Heart left ventricle (tissue), 16 donors: Measurements from ENCODE around the gene MIGA1. TPM values are rescaled to one million over a fixed set of nuclear protein-coding genes. Genes with fewer than 3 reads are reported as not detected.

ENCODE experiments used
- ATAC-seq, 4 donors: fragments of 200-7000 bp; cut with Tn5 transposase; one replicate each; pipeline ENCODE4 v1.9.1; 2020 to 2022; ENCODE audit warnings: moderate library complexity in 4 of 4, mild to moderate bottlenecking in 3 of 4, moderate number of reproducible peaks in 1 of 4
- DNase-seq, 5 donors: peaks; one replicate each; pipeline ENCODE4 v3.0.0-alpha.2; 2020
- H3K27ac ChIP-seq, 12 donors: fragments of 200-600 bp; sonication (generic) in 4 of 12; one replicate each; pipeline versions ENCODE4 v1.5.0 to v1.8.0; 2016 to 2022; ENCODE audit warnings: mild to moderate bottlenecking in 2 of 12
- H3K27me3 ChIP-seq, 9 donors: fragments of 200-600 bp; sonication (generic) in 2 of 9; one replicate each; pipeline versions ENCODE4 v1.5.1 to v1.8.0; 2016 to 2022; ENCODE audit warnings: mild to moderate bottlenecking in 3 of 9
- H3K36me3 ChIP-seq, 9 donors: fragments of 200-600 bp; sonication (generic) in 2 of 9; one replicate each; pipeline versions ENCODE4 v1.5.0 to v1.8.0; 2018 to 2022; ENCODE audit warnings: mild to moderate bottlenecking in 2 of 9
- H3K4me1 ChIP-seq, 12 donors: fragments of 200-600 bp; sonication (generic) in 4 of 12; one replicate each; pipeline versions ENCODE4 v1.5.0 to v1.8.0; 2016 to 2022; ENCODE audit warnings: mild to moderate bottlenecking in 3 of 12
- H3K4me3 ChIP-seq, 12 donors: fragments of 200-600 bp; sonication (generic) in 4 of 12; one replicate each; pipeline versions ENCODE4 v1.5.0 to v1.8.0; 2017 to 2022; ENCODE audit warnings: mild to moderate bottlenecking in 9 of 12, moderate library complexity in 4 of 12
- H3K9me3 ChIP-seq, 12 donors: fragments of 200-600 bp; sonication (generic) in 4 of 12; one replicate each; pipeline versions ENCODE4 v1.5.0 to v1.8.0; 2016 to 2022; ENCODE audit warnings: mild to moderate bottlenecking in 1 of 12
- POLR2A ChIP-seq, 2 donors: fragments of 450-650 bp; IDR thresholded peaks; one replicate each; pipeline ENCODE4 v1.6.1; 2017; ENCODE audit warnings: antibody characterized with exemption in 2 of 2, mild to moderate bottlenecking in 2 of 2, moderate library complexity in 2 of 2
- WGBS, 4 donors: extraction: QIAGEN DNeasy Blood & Tissue Kit in 2 of 4; methylation state at CpG; one replicate each; pipeline versions ENCODE4 v1.1.5 to v1.1.7; 2013 to 2018; 5-methylcytosine and 5-hydroxymethylcytosine counted together
- intact Hi-C, 10 donors: fragments of 100-400 bp; cut with DNase I; formaldehyde crosslinking; loops; one replicate each; pipeline versions ENCODE4 v1.11.1 to v1.14.2; 2022
- polyA plus RNA-seq, 2 donors: library from polyadenylated mRNA; stranded (reverse); fragments of 200-250 nt; gene quantifications; one replicate each; pipeline ENCODE4 v1.2.3, GENCODE V29; 2013
- total RNA-seq, 9 donors: library from RNA; depleted of rRNA in 2 of 9; stranded (reverse); fragments of >200 nt in 2 of 9; fragmentation: NEBNext Ultra II Directional in 3 of 9; extraction: Animal tissue kit (Norgen Biotek cat#: 25700) in 3 of 9; gene quantifications; one replicate each; pipeline versions ENCODE4 v1.1.0 to v1.2.4, GENCODE V29; 2016 to 2023
- TF ChIP-seq, protein P1 (sequence below), 12 donors: fragments of 200-600 bp; sonication (generic) in 4 of 12; IDR thresholded peaks; one replicate each; pipeline versions ENCODE4 v1.5.0 to v1.8.0; 2018 to 2022; ENCODE audit warnings: antibody characterized with exemption in 12 of 12, mild to moderate bottlenecking in 5 of 12
- donor health status: ischemic (EF 13 %, LVEDD 7.1; RV severe dilation, severe dysfunction).
- donor health status: healthy with polysubstance abuse.
- donor health status: DM: no; HTN: yes; CAD: no.
- donor health status: DM: no; HTN: no; CAD: no.
- donor health status: ischemic (EF 25% LVEDD 6.9; RV normal size, moderate dysfunction).
- donor health status: ischemic (EF 25% LVEDD 5.7; RV mildly dilated, moderate dysfunction).
- donor health status: healthy.
- donor health status: DM: yes; HTN: yes; CAD: no.
- donor health status: ischemic (EF 35%, LVEDD 5.7; RV mildly dilated, moderate dysfunction).
- donor health status: nonischemic (EF 11% LVEDD 7.7; RV severe dilation, severe dysfunction).
- donor health status: DM: yes; HTN: yes; CAD: no.
- donor health status: PGD.
- donor health status: ischemic (EF 29% LVEDD 5.4; RV normal size, mild dysfunction).
- donor health status: nonischemic (EF 23%, LVEDD 6.1; RV moderate dilation, normal function).

MIGA1 gene
- total and polyA plus RNA-seq, 11 donors: 2.6 to 14.1 (median 9.7) TPM

DNA sequence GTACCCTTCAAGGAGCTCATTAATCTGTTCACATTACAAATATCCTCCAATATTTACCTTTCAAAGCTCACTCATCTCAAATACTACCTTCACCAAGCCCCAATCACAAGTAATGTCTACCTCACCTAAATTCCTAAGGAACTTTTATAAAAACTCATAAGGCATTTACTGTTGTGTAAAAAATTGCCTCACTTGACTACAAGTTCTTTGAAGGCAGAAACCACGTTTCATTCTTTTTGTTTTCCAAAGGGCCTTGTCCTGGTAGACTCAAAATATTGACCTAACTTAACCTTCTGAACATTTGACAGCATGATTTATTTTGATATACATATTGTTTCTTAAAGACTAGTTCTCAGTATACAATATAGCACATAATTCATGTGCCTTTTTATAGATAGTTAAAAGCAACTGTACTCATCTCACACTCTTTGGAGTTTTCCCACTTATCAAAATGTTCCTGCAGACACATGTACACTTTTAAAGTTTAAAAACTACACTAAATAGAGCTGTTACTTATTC, 22.3 kb upstream of the MIGA1 start:
- no peaks in the 10 kb centered on the region for H3K36me3 ChIP-seq
- H3K9me3 ChIP-seq: no peaks in the 10 kb centered on the region
- intact Hi-C loops: no loop called here
- no peak for DNase-seq
- peak overlapping the region in 6 of 12 donors; percentile 4 to 25 (median 6) for H3K27ac ChIP-seq
- TF ChIP-seq, protein P1, sequence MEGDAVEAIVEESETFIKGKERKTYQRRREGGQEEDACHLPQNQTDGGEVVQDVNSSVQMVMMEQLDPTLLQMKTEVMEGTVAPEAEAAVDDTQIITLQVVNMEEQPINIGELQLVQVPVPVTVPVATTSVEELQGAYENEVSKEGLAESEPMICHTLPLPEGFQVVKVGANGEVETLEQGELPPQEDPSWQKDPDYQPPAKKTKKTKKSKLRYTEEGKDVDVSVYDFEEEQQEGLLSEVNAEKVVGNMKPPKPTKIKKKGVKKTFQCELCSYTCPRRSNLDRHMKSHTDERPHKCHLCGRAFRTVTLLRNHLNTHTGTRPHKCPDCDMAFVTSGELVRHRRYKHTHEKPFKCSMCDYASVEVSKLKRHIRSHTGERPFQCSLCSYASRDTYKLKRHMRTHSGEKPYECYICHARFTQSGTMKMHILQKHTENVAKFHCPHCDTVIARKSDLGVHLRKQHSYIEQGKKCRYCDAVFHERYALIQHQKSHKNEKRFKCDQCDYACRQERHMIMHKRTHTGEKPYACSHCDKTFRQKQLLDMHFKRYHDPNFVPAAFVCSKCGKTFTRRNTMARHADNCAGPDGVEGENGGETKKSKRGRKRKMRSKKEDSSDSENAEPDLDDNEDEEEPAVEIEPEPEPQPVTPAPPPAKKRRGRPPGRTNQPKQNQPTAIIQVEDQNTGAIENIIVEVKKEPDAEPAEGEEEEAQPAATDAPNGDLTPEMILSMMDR (IDR thresholded peaks at IDR 0.05): no peak
- TF ChIP-seq POLR2A (IDR thresholded peaks at IDR 0.05): no peak
- no peaks in the 10 kb centered on the region for H3K27me3 ChIP-seq
- no peak for ATAC-seq
- peak overlapping the region in 2 of 12 donors; percentile 93 to 95 for H3K4me3 ChIP-seq
- peaks cover 3 to 47% (median 28%) of the 10 kb centered on the region in 12 donors for H3K4me1 ChIP-seq
- 44 to 60% (median 55%) methylated on average over 1 of the region's 1 CpG for WGBS, 4 donors

DNA sequence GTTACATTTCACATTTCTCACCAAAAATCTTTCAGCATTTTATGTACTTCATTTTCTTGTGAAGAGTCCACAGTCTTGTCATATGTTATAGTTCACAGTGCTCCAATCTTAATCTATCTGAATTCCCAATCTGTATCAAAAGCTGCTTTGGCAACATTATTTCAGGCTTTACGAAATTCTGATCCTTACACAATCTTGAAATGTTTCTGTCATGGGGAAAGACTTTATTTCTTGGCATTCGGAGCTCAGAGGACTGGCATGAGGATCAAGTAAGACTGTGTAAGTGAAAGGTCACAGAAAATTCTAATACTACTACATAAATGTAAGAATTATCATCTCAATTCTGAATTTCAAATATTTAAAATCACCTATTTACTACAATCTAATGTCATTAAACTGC, 21.8 kb upstream of the MIGA1 start:
- H3K4me3 ChIP-seq: peak overlapping the region in 7 of 12 donors; percentile 80 to 100 (median 95)
- DNase-seq (no peak), ATAC-seq (no peak)
- H3K27me3 ChIP-seq: no peaks in the 10 kb centered on the region
- H3K4me1 ChIP-seq: peaks cover 3 to 47% (median 28%) of the 10 kb centered on the region in 12 donors
- no peak for TF ChIP-seq POLR2A (IDR thresholded peaks at IDR 0.05)
- TF ChIP-seq, protein P1 (IDR thresholded peaks at IDR 0.05): no peak
- H3K27ac ChIP-seq: peak overlapping the region in 7 of 12 donors; percentile 4 to 25 (median 7)
- no peaks in the 10 kb centered on the region for H3K36me3 ChIP-seq
- H3K9me3 ChIP-seq: no peaks in the 10 kb centered on the region
- intact Hi-C loops: no loop called here
- WGBS, 4 donors: 39 to 70% (median 47%) methylated on average over 2 of the region's 2 CpGs

- TF ChIP-seq, protein P1 (IDR thresholded peaks at IDR 0.05): peak in 2 of 12 donors; percentile 21 to 25
- peak; percentile 30 to 81 for TF ChIP-seq POLR2A (IDR thresholded peaks at IDR 0.05)
- no peaks in the 10 kb centered on the region for H3K27me3 ChIP-seq
- H3K4me1 ChIP-seq: peaks cover 3 to 46% (median 26%) of the 10 kb centered on the region in 12 donors
- 1% methylated on average over 47 to 79 of the region's 79 CpGs for WGBS, 4 donors
- H3K9me3 ChIP-seq: no peaks in the 10 kb centered on the region
- no peaks in the 10 kb centered on the region for H3K36me3 ChIP-seq
- DNase-seq (peak; percentile 90 to 95 (median 91)), ATAC-seq (peak; percentile 91 to 99 (median 98))
- H3K4me3 ChIP-seq: peak within 1 kb of the TSS; percentile 80 to 100 (median 94)
- intact Hi-C loops: loop anchor here in 2 of 10 donors (1.0 to 2.0 kb wide), 2 partner anchors 19 to 20 kb away; partner anchors contain the start of gene MIGA1 (in 2 of the 2)
- peak within 1 kb of the TSS; percentile 70 to 95 (median 92) for H3K27ac ChIP-seq
Measured at GRCh38 chr1:77759071-77760028, 20.1 kb upstream of the MIGA1 start, which contains the start of gene USP33. USP33 (minus strand) TSS chr1:77759852; CDS start chr1:77741697, 18,155 bp downstream.

DNA sequence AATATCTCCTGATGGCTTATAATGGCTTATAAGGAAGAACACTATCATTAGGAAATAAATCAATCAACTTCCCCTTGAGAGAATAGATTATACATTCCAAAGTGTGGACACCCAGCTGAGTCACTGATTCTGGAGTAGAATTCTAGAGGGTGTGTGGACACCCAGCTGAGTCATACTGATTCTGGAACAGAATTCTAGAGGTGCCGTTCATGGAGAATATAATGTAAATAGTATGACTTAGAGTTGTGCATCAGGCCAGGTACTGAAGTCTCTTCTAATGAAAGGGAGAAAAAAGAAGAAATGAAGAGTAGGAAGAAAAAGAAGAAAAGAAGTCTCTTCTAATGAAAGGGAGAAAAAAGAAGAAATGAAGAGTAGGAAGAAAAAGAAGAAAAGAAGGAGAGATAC, 17.4 kb upstream of the MIGA1 start:
- 61 to 75% (median 69%) methylated on average over 1 of the region's 1 CpG for WGBS, 4 donors
- H3K4me1 ChIP-seq: peaks cover 3 to 25% (median 13%) of the 10 kb centered on the region in 12 donors
- intact Hi-C loops: no loop called here
- no peak for TF ChIP-seq POLR2A (IDR thresholded peaks at IDR 0.05)
- TF ChIP-seq, protein P1 (IDR thresholded peaks at IDR 0.05): no peak
- H3K27ac ChIP-seq: no peak overlapping the region
- no peaks in the 10 kb centered on the region for H3K36me3 ChIP-seq
- H3K4me3 ChIP-seq: no peak overlapping the region
- no peaks in the 10 kb centered on the region for H3K27me3 ChIP-seq
- DNase-seq (no peak), ATAC-seq (no peak)
- no peaks in the 10 kb centered on the region for H3K9me3 ChIP-seq
